K562 (cell line): Measurements from ENCODE around the gene RGS7. TPM values are rescaled to one million over a fixed set of nuclear protein-coding genes. Genes with fewer than 3 reads are reported as not detected.

ENCODE experiments used
- ATAC-seq: fragments of 200-7000 bp; cut with Tn5 transposase; 3 replicates; pipeline ENCODE4 v1.9.1; 2020; ENCODE audit warnings: moderate library complexity
- BruUV-seq: library from RNA; stranded (reverse); fragments of 400-500 nt; replicated peaks from 2 replicates; lab custom pipeline; 2021; lab: Mats Ljungman, UMichigan
- CTCF ChIA-PET: fragments of 300-600 bp; formaldehyde crosslinking; extraction: SDS; loops from one replicate; lab custom pipeline; 2021; ENCODE audit warnings: low intra/inter-chr PET ratio; lab: Yijun Ruan, JAX
- POLR2A ChIA-PET: fragments of 300-600, 350-650 bp; sonication (Branson Sonifier 250); formaldehyde crosslinking; extraction: SDS; loops from one replicate; lab custom pipeline; 2021; ENCODE audit warnings: antibody characterized with exemption, inconsistent platforms; lab: Yijun Ruan, JAX
- DNase-seq, 4 experiments: peaks; one replicate each; pipeline versions ENCODE4 v3.0.0 to v3.0.0-alpha.2; 2011 to 2018; ENCODE audit warnings: low spot score in 3 of 4, mixed read lengths in 3 of 4; ENCODE audit errors: extremely low read depth in 1 of 4
- FAIRE-seq: peaks from 2 replicates; lab custom pipeline; 2011; peaks lifted over from hg19 to GRCh38; lab: Jason Lieb, UNC
- H2AFZ ChIP-seq: 2 replicates; pipeline ENCODE4 v1.6.0; 2011; ENCODE audit warnings: low read depth, low read length, control low read depth, inconsistent platforms
- H3K27ac ChIP-seq: fragments of 200-600 bp; 3 replicates; pipeline ENCODE4 v1.8.0; 2011; ENCODE audit warnings: low read depth, mild to moderate bottlenecking, control low read depth, inconsistent platforms, low read length, moderate library complexity, mixed read lengths; ENCODE audit errors: extremely low read depth
- H3K27me3 ChIP-seq, 2 experiments: fragments of 300-600 bp in 1 of 2; 2 replicates in 1 of 2; 3 replicates in 1 of 2; pipeline versions ENCODE4 v1.6.0 to v1.8.0; 2011; ENCODE audit warnings: inconsistent platforms in 2 of 2, low read length in 2 of 2, mild to moderate bottlenecking in 1 of 2, mixed read lengths in 1 of 2, moderate library complexity in 1 of 2; ENCODE audit not compliant: control insufficient read depth in 2 of 2, insufficient read depth in 2 of 2
- H3K36me3 ChIP-seq: fragments of 300-600 bp; 3 replicates; pipeline ENCODE4 v1.8.0; 2011; ENCODE audit warnings: mild to moderate bottlenecking, low read length, inconsistent platforms; ENCODE audit not compliant: control insufficient read depth, insufficient read depth
- H3K4me1 ChIP-seq, 2 experiments: fragments of 200-600 bp in 1 of 2; replicated peaks in 1 of 2; 2 replicates in 1 of 2; 3 replicates in 1 of 2; pipeline versions ENCODE4 v1.5.1 to v1.8.0; 2011; ENCODE audit warnings: inconsistent platforms in 2 of 2, low read length in 2 of 2, mild to moderate bottlenecking in 1 of 2, mixed read lengths in 1 of 2, moderate library complexity in 1 of 2; ENCODE audit not compliant: control insufficient read depth in 2 of 2, insufficient read depth in 2 of 2
- H3K4me2 ChIP-seq: 2 replicates; pipeline ENCODE4 v1.6.1; 2011; ENCODE audit warnings: low read length, control low read depth, inconsistent platforms, mixed read lengths; ENCODE audit not compliant: insufficient read depth
- H3K4me3 ChIP-seq: fragments of 200-600 bp; sonication (generic), shearing (Covaris generic); 2 replicates; pipeline ENCODE4 v1.5.1; 2016; ENCODE audit warnings: control low read depth, inconsistent platforms
- H3K79me2 ChIP-seq: fragments of 200-600 bp; 3 replicates; pipeline ENCODE4 v1.8.0; 2011; ENCODE audit warnings: low read length, inconsistent platforms; ENCODE audit not compliant: control insufficient read depth, insufficient read depth
- H3K9ac ChIP-seq, 2 experiments: 2 replicates each; pipeline versions ENCODE4 v1.6.0 to v1.6.1; 2011; ENCODE audit warnings: low read depth in 2 of 2, low read length in 2 of 2, control low read depth in 1 of 2, inconsistent platforms in 1 of 2, mild to moderate bottlenecking in 1 of 2, mixed read lengths in 1 of 2; ENCODE audit not compliant: insufficient read depth in 1 of 2
- H3K9me1 ChIP-seq: one replicate; pipeline ENCODE4 v1.6.0; 2011; ENCODE audit warnings: inconsistent platforms, mild to moderate bottlenecking, low read length, moderate library complexity; ENCODE audit not compliant: control insufficient read depth, insufficient read depth
- H3K9me3 ChIP-seq: replicated peaks from 2 replicates; pipeline ENCODE4 v1.5.1; 2011; ENCODE audit warnings: low read depth, low read length, inconsistent platforms; ENCODE audit not compliant: control insufficient read depth, insufficient read depth
- H4K20me1 ChIP-seq: replicated peaks from 2 replicates; pipeline ENCODE4 v1.6.1; 2011; ENCODE audit warnings: low read length, inconsistent platforms, mixed read lengths; ENCODE audit not compliant: control insufficient read depth, insufficient read depth
- NBN ChIP-seq: fragments of 450-650 bp; IDR thresholded peaks from 2 replicates; pipeline ENCODE4 v1.6.1; 2016; ENCODE audit warnings: low read depth, mild to moderate bottlenecking
- RBM34 ChIP-seq: fragments of 200-400 bp; formaldehyde crosslinking; IDR thresholded peaks from 2 replicates; pipeline ENCODE4 v1.6.1; 2018; ENCODE audit warnings: low read length, borderline replicate concordance; ENCODE audit not compliant: insufficient read depth
- SIX5 ChIP-seq, 2 experiments: IDR thresholded peaks; 2 replicates each; pipeline ENCODE4 v1.6.1; 2011; ENCODE audit warnings: low read length in 2 of 2, borderline replicate concordance in 1 of 2, low read depth in 1 of 2, mild to moderate bottlenecking in 1 of 2, moderate library complexity in 1 of 2; ENCODE audit not compliant: insufficient read depth in 1 of 2
- ZNF3 ChIP-seq: fragments of 250-450 bp; sonication (Bioruptor Pico); IDR thresholded peaks from 2 replicates; pipeline ENCODE4 v1.5.0; 2021; ENCODE audit warnings: mild to moderate bottlenecking, moderate library complexity
- ZNF764 ChIP-seq: fragments of 250-450 bp; sonication (Bioruptor Pico); IDR thresholded peaks from 2 replicates; pipeline ENCODE4 v1.4.0; 2020; ENCODE audit warnings: low read depth, mild to moderate bottlenecking, moderate library complexity
- WGBS: fragments of 100-300 bp; shearing (Covaris generic); methylation state at CpG from one replicate; pipeline ENCODE4 v1.1.6; 2016; ENCODE audit warnings: low coverage, mixed read lengths; ENCODE audit not compliant: insufficient coverage; ENCODE audit errors: missing lambda C conversion rate; 5-methylcytosine and 5-hydroxymethylcytosine counted together
- in situ Hi-C: fragments of 300-500 bp; cut with MboI; formaldehyde crosslinking; loops from 4 replicates; pipeline ENCODE4 v1.15.0; 2018; ENCODE audit warnings: inconsistent platforms, mixed read lengths
- intact Hi-C: fragments of 100-400 bp; cut with micrococcal nuclease; formaldehyde crosslinking; loops from 2 replicates; pipeline ENCODE4 v1.14.2; 2022
- polyA plus RNA-seq, 8 experiments: library from polyadenylated mRNA; depleted of rRNA in 4 of 8; stranded (reverse) in 5 of 8; unstranded in 3 of 8; fragments of >200 nt; fragmentation: Nextera tagmentation in 2 of 8; fragmentation: Illumina TruSeq in 1 of 8; extraction: Ambion mirVana in 2 of 8; extraction: Trizol in 1 of 8; gene quantifications; 2 replicates each; pipeline versions ENCODE4 v1.2.1 to v1.2.3, GENCODE V29; 2011 to 2014; ENCODE audit warnings: inconsistent platforms in 1 of 8, missing spikeins in 1 of 8
- total RNA-seq, 7 experiments: library from RNA; depleted of rRNA in 6 of 7; stranded (reverse); fragments of >200 nt in 6 of 7; fragmentation: Illumina TruSeq in 2 of 7; extraction: Trizol in 2 of 7; gene quantifications; 2 replicates each; pipeline versions ENCODE4 v1.2.1 to v1.2.3, GENCODE V29; 2011 to 2021; ENCODE audit warnings: low replicate concordance in 1 of 7
- TF ChIP-seq, protein P1 (sequence below): fragments of 250-450 bp; sonication (Bioruptor Pico); IDR thresholded peaks from 2 replicates; pipeline ENCODE4 v1.5.0; 2021
- TF ChIP-seq, protein P2 (sequence below): fragments of 450-650 bp; IDR thresholded peaks from 2 replicates; pipeline ENCODE4 v1.6.1; 2016

The RGS7 gene
- total and polyA plus RNA-seq, 9 of the 15 experiments (the other 6 are each of a cell fraction or from before 2014, with no cell fraction given): not detected

DNA sequence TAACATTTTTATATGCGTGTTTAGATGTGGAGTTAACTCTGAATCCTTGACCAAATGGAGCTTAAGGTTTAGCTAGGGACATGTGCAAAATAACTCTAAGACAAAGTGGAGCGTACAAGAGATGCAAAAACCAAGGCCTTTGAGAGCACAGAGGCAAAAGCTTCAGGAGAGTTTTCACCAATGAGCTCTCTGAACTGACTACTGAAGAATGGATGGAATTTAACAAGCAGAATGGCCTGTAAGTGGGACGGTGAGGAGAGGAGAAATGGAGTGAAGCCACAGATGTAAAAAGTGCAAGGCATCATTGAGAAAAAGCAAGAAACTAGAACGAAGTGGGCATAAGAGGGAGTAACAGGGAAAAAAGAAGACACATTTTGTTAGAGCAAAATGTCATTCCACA is 260.0 kb downstream of the RGS7 start:
- H3K4me1 ChIP-seq: no peaks in the 10 kb centered on the region
- in situ Hi-C loops (no loop called here), intact Hi-C loops (no loop called here)
- no peak for TF ChIP-seq NBN
- TF ChIP-seq, protein P1, sequence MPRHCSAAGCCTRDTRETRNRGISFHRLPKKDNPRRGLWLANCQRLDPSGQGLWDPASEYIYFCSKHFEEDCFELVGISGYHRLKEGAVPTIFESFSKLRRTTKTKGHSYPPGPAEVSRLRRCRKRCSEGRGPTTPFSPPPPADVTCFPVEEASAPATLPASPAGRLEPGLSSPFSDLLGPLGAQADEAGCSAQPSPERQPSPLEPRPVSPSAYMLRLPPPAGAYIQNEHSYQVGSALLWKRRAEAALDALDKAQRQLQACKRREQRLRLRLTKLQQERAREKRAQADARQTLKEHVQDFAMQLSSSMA (CRISPR knock-in tag): no peak
- TF ChIP-seq SIX5 (IDR thresholded peaks at IDR 0.05; ENCODE audit: borderline replicate concordance in 1 of 2, insufficient read depth in 1 of 2, low read depth in 1 of 2, low read length in 2 of 2): no peak
- no peak for TF ChIP-seq RBM34
- TF ChIP-seq, protein P2, sequence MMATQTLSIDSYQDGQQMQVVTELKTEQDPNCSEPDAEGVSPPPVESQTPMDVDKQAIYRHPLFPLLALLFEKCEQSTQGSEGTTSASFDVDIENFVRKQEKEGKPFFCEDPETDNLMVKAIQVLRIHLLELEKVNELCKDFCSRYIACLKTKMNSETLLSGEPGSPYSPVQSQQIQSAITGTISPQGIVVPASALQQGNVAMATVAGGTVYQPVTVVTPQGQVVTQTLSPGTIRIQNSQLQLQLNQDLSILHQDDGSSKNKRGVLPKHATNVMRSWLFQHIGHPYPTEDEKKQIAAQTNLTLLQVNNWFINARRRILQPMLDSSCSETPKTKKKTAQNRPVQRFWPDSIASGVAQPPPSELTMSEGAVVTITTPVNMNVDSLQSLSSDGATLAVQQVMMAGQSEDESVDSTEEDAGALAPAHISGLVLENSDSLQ: no peak
- no peak for TF ChIP-seq ZNF764 (CRISPR knock-in tag)
- TF ChIP-seq ZNF3 (CRISPR knock-in tag): no peak
- FAIRE-seq: no peak
- no peak overlapping the region for H3K27ac ChIP-seq
- no TSS peak for BruUV-seq
- no peak overlapping the region for H3K9ac ChIP-seq
- no peak for ATAC-seq
- no peaks in the 10 kb centered on the region for H3K9me1 ChIP-seq
- ChIA-PET CTCF (no interaction called here), POLR2A (no interaction called here)
- H3K9me3 ChIP-seq: no peaks in the 10 kb centered on the region
- no peak overlapping the region for H3K4me2 ChIP-seq
- DNase-seq: no peak
- 1% methylated on average over 4 of the region's 4 CpGs for WGBS
- H4K20me1 ChIP-seq: no peaks in the 10 kb centered on the region
- H3K4me3 ChIP-seq: no peak overlapping the region
- no peaks in the 10 kb centered on the region for H3K79me2 ChIP-seq
- no peaks in the 10 kb centered on the region for H3K27me3 ChIP-seq
- H2AFZ ChIP-seq: no peak overlapping the region
- H3K36me3 ChIP-seq: no peaks in the 10 kb centered on the region
